Esophagus muscularis mucosa (tissue), 4 donors: ENCODE measurements around the gene ASTL.

Experiments
- CTCF ChIP-seq, 3 experiments: fragments of 200-600 bp in 2 of 3; fragments of 450-650 bp in 1 of 3; sonication (generic) in 2 of 3; IDR thresholded peaks; one replicate each; pipeline ENCODE4 v1.5.1; 2017 to 2019; ENCODE audit warnings: antibody characterized with exemption in 3 of 3, mild to moderate bottlenecking in 2 of 3, moderate library complexity in 1 of 3
- EP300 ChIP-seq: sonication (generic); formaldehyde crosslinking; IDR thresholded peaks from one replicate; pipeline ENCODE4 v1.6.1; 2017; ENCODE audit warnings: antibody characterized with exemption
- POLR2A ChIP-seq: fragments of 450-650 bp; IDR thresholded peaks from one replicate; pipeline ENCODE4 v1.6.1; 2017; ENCODE audit warnings: antibody characterized with exemption, moderate library complexity, mild to moderate bottlenecking, low read depth
- POLR2AphosphoS5 ChIP-seq, 2 donors: sonication (generic); formaldehyde crosslinking; IDR thresholded peaks; one replicate each; pipeline ENCODE4 v1.6.1; 2017; ENCODE audit warnings: antibody characterized with exemption in 2 of 2

DNA sequence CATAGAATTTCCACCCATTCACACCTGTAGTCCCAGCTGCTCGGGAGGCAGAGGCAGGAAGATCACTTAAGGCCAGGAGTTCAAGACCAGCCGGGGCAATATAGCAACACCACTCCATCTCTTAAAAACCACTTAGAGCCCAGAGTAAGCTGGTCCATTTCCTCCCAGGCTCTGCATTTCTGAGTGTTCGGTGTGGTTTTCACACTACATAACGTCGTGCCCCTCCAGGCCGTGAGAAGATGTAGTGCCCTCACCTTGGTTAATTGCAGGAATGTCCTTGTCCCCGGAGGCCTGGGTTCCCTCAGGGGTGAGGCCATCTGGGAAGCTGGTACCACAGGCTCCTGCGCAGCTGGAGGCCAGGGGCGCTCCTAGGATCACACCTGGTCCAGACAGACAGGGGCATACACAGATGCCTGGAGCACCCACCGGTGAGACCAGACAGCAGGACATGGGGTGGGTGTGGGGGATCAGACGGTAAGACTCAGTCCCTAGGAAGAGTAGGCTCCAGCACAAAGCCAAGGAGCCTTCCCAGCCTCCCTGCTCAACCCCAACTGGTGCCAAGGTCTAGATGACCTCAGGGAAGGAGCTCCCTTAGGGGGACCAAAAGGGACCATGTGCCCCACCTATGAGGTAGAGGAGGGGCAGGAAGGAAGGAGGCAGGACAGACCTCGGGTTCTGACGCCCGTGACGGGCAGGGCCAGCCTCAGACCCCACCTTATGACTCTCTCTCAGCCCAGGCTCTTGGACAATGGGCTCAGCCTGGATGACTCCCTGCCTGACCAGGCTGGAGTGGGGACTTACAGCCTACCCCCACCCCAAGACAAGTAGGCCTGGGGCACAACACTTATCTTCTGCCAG lies 752 bp downstream of the ASTL start:
- no peak for TF ChIP-seq POLR2AphosphoS5 (IDR thresholded peaks at IDR 0.05)
- TF ChIP-seq CTCF (IDR thresholded peaks at IDR 0.05), result no peak
- TF ChIP-seq POLR2A, result no peak
- TF ChIP-seq EP300, result no peak
